HFFc6 (cell line): ENCODE results near the gene APBA3. TPM values are rescaled to one million over a fixed set of nuclear protein-coding genes. Genes with fewer than 3 reads are reported as not detected.

ENCODE experiments used
- DNase-seq: peaks from one replicate; pipeline ENCODE4 v3.0.0-alpha.2; 2018
- H3K27ac Mint-ChIP-seq: 2 replicates; pipeline ENCODE4 v1.8.0; 2020; ENCODE audit warnings: mild to moderate bottlenecking, mixed read lengths
- H3K27me3 Mint-ChIP-seq: 2 replicates; pipeline ENCODE4 v1.8.0; 2021; ENCODE audit warnings: mild to moderate bottlenecking, moderate library complexity, mixed read lengths; ENCODE audit not compliant: insufficient read depth
- H3K36me3 Mint-ChIP-seq: 2 replicates; pipeline ENCODE4 v1.8.0; 2021; ENCODE audit warnings: low read depth, mixed read lengths
- H3K4me1 Mint-ChIP-seq: 2 replicates; pipeline ENCODE4 v1.8.0; 2020; ENCODE audit warnings: low read depth, mixed read lengths
- H3K4me3 Mint-ChIP-seq: 2 replicates; pipeline ENCODE4 v1.8.0; 2020; ENCODE audit warnings: mild to moderate bottlenecking, moderate library complexity, mixed read lengths
- H3K9me3 Mint-ChIP-seq: 2 replicates; pipeline ENCODE4 v1.8.0; 2020; ENCODE audit warnings: mild to moderate bottlenecking, mixed read lengths
- CTCF ChIP-seq: fragments of 200-600 bp; sonication (generic); IDR thresholded peaks from 2 replicates; pipeline ENCODE4 v1.5.0; 2021; ENCODE audit warnings: antibody characterized with exemption, mild to moderate bottlenecking
- total RNA-seq, 6 experiments: library from RNA; stranded (reverse); fragmentation: NEBNext Ultra II Directional; extraction: Animal tissue kit (Norgen Biotek cat#: 25700); gene quantifications; 2 replicates in 1 of 6; 3 replicates in 5 of 6; pipeline ENCODE4 v1.2.3, GENCODE V29; 2021

APBA3 gene
- total RNA-seq, 6 experiments from 2014 or later: 9.1 to 13.8 (median 10.4) TPM

- Mint-ChIP-seq H3K27ac (no peak overlapping the region), H3K4me1 (no peaks in the 10 kb centered on the region), H3K36me3 (peaks cover 9% of the 10 kb centered on the region), H3K4me3 (no peak overlapping the region), H3K27me3 (peaks cover 10% of the 10 kb centered on the region), H3K9me3 (peaks cover 9% of the 10 kb centered on the region)
- DNase-seq: no peak
- TF ChIP-seq CTCF: no peak
These were observed 15.1 kb upstream of the APBA3 start for GRCh38 chr19:3776479-3777040.

GRCh38 chr19:3775831-3776230, 14.3 kb upstream of the APBA3 start:
- no peak overlapping the region for H3K27ac Mint-ChIP-seq
- H3K4me3 Mint-ChIP-seq: no peak overlapping the region
- H3K4me1 Mint-ChIP-seq: no peaks in the 10 kb centered on the region
- H3K36me3 Mint-ChIP-seq: peaks cover 1% of the 10 kb centered on the region
- H3K27me3 Mint-ChIP-seq: peaks cover 10% of the 10 kb centered on the region
- TF ChIP-seq CTCF: no peak
- peaks cover 2% of the 10 kb centered on the region for H3K9me3 Mint-ChIP-seq
- no peak for DNase-seq

GRCh38 chr19:3775374-3775711, 13.9 kb upstream of the APBA3 start:
- DNase-seq: no peak
- Mint-ChIP-seq H3K27ac (no peak overlapping the region), H3K4me1 (no peaks in the 10 kb centered on the region), H3K27me3 (peaks cover 10% of the 10 kb centered on the region), H3K36me3 (no peaks in the 10 kb centered on the region), H3K4me3 (no peak overlapping the region), H3K9me3 (no peaks in the 10 kb centered on the region)
- TF ChIP-seq CTCF: no peak

GRCh38 chr19:3774621-3775373, 13.3 kb upstream of the APBA3 start:
- Mint-ChIP-seq H3K27me3 (peaks cover 10% of the 10 kb centered on the region), H3K36me3 (no peaks in the 10 kb centered on the region), H3K4me1 (no peaks in the 10 kb centered on the region), H3K4me3 (no peak overlapping the region), H3K27ac (no peak overlapping the region), H3K9me3 (no peaks in the 10 kb centered on the region)
- no peak for TF ChIP-seq CTCF
- DNase-seq: no peak

GRCh38 chr19:3773814-3774515, 12.5 kb upstream of the APBA3 start:
- H3K4me3 Mint-ChIP-seq: no peak overlapping the region
- DNase-seq: no peak
- H3K4me1 Mint-ChIP-seq: no peaks in the 10 kb centered on the region
- H3K27me3 Mint-ChIP-seq: peaks cover 10% of the 10 kb centered on the region
- H3K9me3 Mint-ChIP-seq: no peaks in the 10 kb centered on the region
- no peak overlapping the region for H3K27ac Mint-ChIP-seq
- TF ChIP-seq CTCF: no peak
- no peaks in the 10 kb centered on the region for H3K36me3 Mint-ChIP-seq
